H9 (cell line): ENCODE measurements around the gene LOXHD1. TPM values are rescaled to one million over a fixed set of nuclear protein-coding genes. Genes with fewer than 3 reads are reported as not detected.

Source experiments
- DNase-seq: peaks from one replicate; pipeline ENCODE4 v3.0.0-alpha.2; 2017
- H2AFZ ChIP-seq: one replicate; pipeline ENCODE4 v1.6.1; 2013; ENCODE audit warnings: mild to moderate bottlenecking, low read length, control low read depth, moderate library complexity
- H2AK5ac ChIP-seq: 2 replicates; pipeline ENCODE4 v1.6.1; 2013; ENCODE audit warnings: low read length, control low read depth, mixed read lengths; ENCODE audit not compliant: insufficient read length
- H2BK120ac ChIP-seq: one replicate; pipeline ENCODE4 v1.6.1; 2013; ENCODE audit warnings: low read depth, mild to moderate bottlenecking, low read length, control low read depth, inconsistent platforms; ENCODE audit not compliant: poor library complexity, severe bottlenecking
- H2BK12ac ChIP-seq: 2 replicates; pipeline ENCODE4 v1.6.1; 2013; ENCODE audit warnings: low read length, control low read depth, mixed read lengths, low read depth; ENCODE audit not compliant: insufficient read length
- H2BK15ac ChIP-seq: 2 replicates; pipeline ENCODE4 v1.6.1; 2013; ENCODE audit warnings: low read depth, low read length, control low read depth
- H2BK20ac ChIP-seq: one replicate; pipeline ENCODE4 v1.6.1; 2013; ENCODE audit warnings: low read depth, mild to moderate bottlenecking, low read length, control low read depth, inconsistent platforms; ENCODE audit not compliant: poor library complexity, severe bottlenecking
- H2BK5ac ChIP-seq: 2 replicates; pipeline ENCODE4 v1.6.1; 2013; ENCODE audit warnings: low read length, control low read depth, mixed read lengths; ENCODE audit not compliant: insufficient read length
- H3K14ac ChIP-seq: 2 replicates; pipeline ENCODE4 v1.6.1; 2013; ENCODE audit warnings: low read length, control low read depth; ENCODE audit not compliant: insufficient read depth
- H3K18ac ChIP-seq: 2 replicates; pipeline ENCODE4 v1.6.1; 2013; ENCODE audit warnings: low read depth, mild to moderate bottlenecking, mixed read lengths, low read length, control low read depth; ENCODE audit not compliant: insufficient read length
- H3K23ac ChIP-seq: 2 replicates; pipeline ENCODE4 v1.6.1; 2013; ENCODE audit warnings: low read length, control low read depth, mixed read lengths, low read depth; ENCODE audit not compliant: insufficient read length
- H3K23me2 ChIP-seq: 2 replicates; pipeline ENCODE4 v1.6.1; 2013; ENCODE audit warnings: low read depth, mild to moderate bottlenecking, mixed read lengths, low read length, control low read depth; ENCODE audit not compliant: insufficient read length, poor library complexity, severe bottlenecking
- H3K27ac ChIP-seq: 2 replicates; pipeline ENCODE4 v1.5.1; 2013; ENCODE audit warnings: low read length, control low read depth, mixed read lengths, low read depth; ENCODE audit not compliant: insufficient read length
- H3K27me3 ChIP-seq: 2 replicates; pipeline ENCODE4 v1.6.1; 2013; ENCODE audit warnings: low read length, control low read depth, inconsistent platforms; ENCODE audit not compliant: insufficient read depth
- H3K4ac ChIP-seq: 2 replicates; pipeline ENCODE4 v1.6.1; 2013; ENCODE audit warnings: low read depth, mild to moderate bottlenecking, control low read depth, inconsistent platforms, low read length, moderate library complexity
- H3K4me1 ChIP-seq: 2 replicates; pipeline ENCODE4 v1.6.1; 2013; ENCODE audit warnings: low read length, control low read depth, inconsistent platforms; ENCODE audit not compliant: insufficient read depth
- H3K4me2 ChIP-seq: 2 replicates; pipeline ENCODE4 v1.6.1; 2013; ENCODE audit warnings: low read length, control low read depth, mixed read lengths; ENCODE audit not compliant: insufficient read length, insufficient read depth
- H3K56ac ChIP-seq: 2 replicates; pipeline ENCODE4 v1.6.1; 2013; ENCODE audit warnings: low read depth, mild to moderate bottlenecking, mixed read lengths, low read length, control low read depth; ENCODE audit not compliant: insufficient read length
- H3K79me1 ChIP-seq: 2 replicates; pipeline ENCODE4 v1.6.1; 2013; ENCODE audit warnings: low read depth, mild to moderate bottlenecking, moderate library complexity, low read length, control low read depth, inconsistent platforms; ENCODE audit not compliant: insufficient read depth, poor library complexity, severe bottlenecking
- H3K79me2 ChIP-seq: 2 replicates; pipeline ENCODE4 v1.6.1; 2013; ENCODE audit warnings: low read length, control low read depth, inconsistent platforms; ENCODE audit not compliant: insufficient read depth
- H3K9ac ChIP-seq: 2 replicates; pipeline ENCODE4 v1.6.1; 2013; ENCODE audit warnings: low read length, control low read depth, mixed read lengths; ENCODE audit not compliant: insufficient read length; ENCODE audit errors: extremely low read depth
- H3K9me3 ChIP-seq: one replicate; pipeline ENCODE4 v1.6.1; 2013; ENCODE audit warnings: low read depth, low read length, inconsistent platforms; ENCODE audit not compliant: control insufficient read depth
- H3T11ph ChIP-seq: one replicate; pipeline ENCODE4 v1.6.1; 2013; ENCODE audit warnings: mild to moderate bottlenecking, low read length, control low read depth, inconsistent platforms
- H4K20me1 ChIP-seq: one replicate; pipeline ENCODE4 v1.6.1; 2013; ENCODE audit not compliant: control insufficient read depth, insufficient read length, insufficient read depth
- H4K5ac ChIP-seq: 2 replicates; pipeline ENCODE4 v1.6.1; 2013; ENCODE audit warnings: low read depth, mild to moderate bottlenecking, mixed read lengths, low read length, control low read depth; ENCODE audit not compliant: insufficient read length
- H4K8ac ChIP-seq: replicated peaks from 2 replicates; pipeline ENCODE4 v1.6.1; 2013; ENCODE audit warnings: low read length, control low read depth, mixed read lengths, low read depth; ENCODE audit not compliant: insufficient read length
- H4K91ac ChIP-seq: 2 replicates; pipeline ENCODE4 v1.6.1; 2013; ENCODE audit warnings: low read depth, mild to moderate bottlenecking, moderate library complexity, mixed read lengths, low read length, control low read depth; ENCODE audit not compliant: insufficient read length
- H3K27ac Mint-ChIP-seq, 3 experiments: 2 replicates in 2 of 3; 3 replicates in 1 of 3; pipeline ENCODE4 v1.8.0; 2020 to 2021; ENCODE audit warnings: mixed read lengths in 3 of 3, mild to moderate bottlenecking in 1 of 3, moderate library complexity in 1 of 3
- H3K27me3 Mint-ChIP-seq: 2 replicates; pipeline ENCODE4 v1.8.0; 2021; ENCODE audit warnings: low read depth, mild to moderate bottlenecking, moderate library complexity, mixed read lengths
- H3K36me3 Mint-ChIP-seq, 3 experiments: 2 replicates in 2 of 3; 3 replicates in 1 of 3; pipeline ENCODE4 v1.8.0; 2020 to 2021; ENCODE audit warnings: low read depth in 3 of 3, mixed read lengths in 3 of 3; ENCODE audit not compliant: insufficient read depth in 1 of 3
- H3K4me1 Mint-ChIP-seq, 2 experiments: 2 replicates each; pipeline ENCODE4 v1.8.0; 2020; ENCODE audit warnings: mixed read lengths in 2 of 2
- H3K4me3 Mint-ChIP-seq, 2 experiments: 2 replicates in 1 of 2; 3 replicates in 1 of 2; pipeline ENCODE4 v1.8.0; 2020 to 2021; ENCODE audit warnings: mild to moderate bottlenecking in 2 of 2, mixed read lengths in 2 of 2, moderate library complexity in 1 of 2
- H3K9me3 Mint-ChIP-seq, 2 experiments: 2 replicates in 1 of 2; 3 replicates in 1 of 2; pipeline ENCODE4 v1.8.0; 2020; ENCODE audit warnings: mild to moderate bottlenecking in 2 of 2, mixed read lengths in 2 of 2, moderate library complexity in 1 of 2
- WGBS: extraction: QIAGEN DNeasy Blood & Tissue Kit; methylation state at CpG from one replicate; pipeline ENCODE4 v1.1.7; 2013; ENCODE audit warnings: missing lambda C conversion rate, low lambda C conversion rate, mixed read lengths; ENCODE audit not compliant: insufficient read length; ENCODE audit errors: extremely low coverage; 5-methylcytosine and 5-hydroxymethylcytosine counted together
- total RNA-seq: library from RNA; stranded (reverse); gene quantifications from 2 replicates; pipeline ENCODE4 v1.2.1, GENCODE V29; 2021
- TF ChIP-seq, protein P1 (sequence below): fragments of 200-600 bp; sonication (generic); conservative IDR thresholded peaks from 3 replicates; pipeline ENCODE4 v1.8.0; 2021; ENCODE audit warnings: antibody characterized with exemption, mild to moderate bottlenecking

LOXHD1 gene
- total RNA-seq, 1 experiment from 2014 or later = 0.07 TPM

DNA sequence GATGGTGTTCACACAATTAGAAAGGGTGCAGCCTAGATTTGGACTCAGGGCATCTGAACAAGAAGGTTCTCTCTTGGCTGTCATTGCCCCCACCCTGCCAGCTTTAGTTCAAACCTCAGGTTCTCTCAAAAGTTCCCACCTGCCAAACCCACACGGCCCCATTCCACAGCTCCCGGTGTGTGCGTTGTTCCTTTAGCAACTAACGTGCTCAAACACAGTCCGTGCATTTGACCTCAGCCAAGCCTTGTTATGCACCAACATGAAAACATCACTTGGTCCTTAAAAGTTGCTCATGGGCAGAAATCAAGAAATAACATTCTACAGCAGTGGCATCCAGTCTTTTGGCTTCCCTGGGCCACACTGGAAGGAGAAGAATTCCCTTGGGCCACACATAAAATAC, 32.0 kb downstream of the LOXHD1 start:
- Mint-ChIP-seq H3K27me3 (peaks cover 4% of the 10 kb centered on the region), H3K9me3 (no peaks in the 10 kb centered on the region), H3K4me3 (no peak overlapping the region), H3K4me1 (peaks cover 0 to 8% of the 10 kb centered on the region in 2 experiments; a peak in 2 of 4 replicates), H3K36me3 (no peaks in the 10 kb centered on the region), H3K27ac (peak overlapping the region in 1 of 3 experiments; percentile 65; a peak in 2 of 7 replicates)
- Histone ChIP-seq H3K4me2 (no peak overlapping the region), H3K23me2 (no peaks in the 10 kb centered on the region), H3K79me1 (no peaks in the 10 kb centered on the region), H2BK20ac (no peak overlapping the region), H3K27ac (no peak overlapping the region), H3K56ac (no peak overlapping the region), H4K8ac (no peak overlapping the region), H4K20me1 (no peaks in the 10 kb centered on the region), H3K9ac (no peak overlapping the region), H2BK120ac (no peak overlapping the region), H2AK5ac (no peak overlapping the region), H2BK15ac (no peak overlapping the region), H3K23ac (no peak overlapping the region), H3K4me1 (no peaks in the 10 kb centered on the region), H3K18ac (no peak overlapping the region), H3K4ac (no peak overlapping the region), H3T11ph (no peak overlapping the region), H2AFZ (no peak overlapping the region), H2BK5ac (no peak overlapping the region), H3K79me2 (no peaks in the 10 kb centered on the region), H4K5ac (no peak overlapping the region), H3K27me3 (no peaks in the 10 kb centered on the region), H2BK12ac (no peak overlapping the region), H4K91ac (no peak overlapping the region), H3K14ac (no peak overlapping the region), H3K9me3 (no peaks in the 10 kb centered on the region)
- no CpG with 5 or more reads among the region's 5 CpGs for WGBS
- TF ChIP-seq, protein P1, sequence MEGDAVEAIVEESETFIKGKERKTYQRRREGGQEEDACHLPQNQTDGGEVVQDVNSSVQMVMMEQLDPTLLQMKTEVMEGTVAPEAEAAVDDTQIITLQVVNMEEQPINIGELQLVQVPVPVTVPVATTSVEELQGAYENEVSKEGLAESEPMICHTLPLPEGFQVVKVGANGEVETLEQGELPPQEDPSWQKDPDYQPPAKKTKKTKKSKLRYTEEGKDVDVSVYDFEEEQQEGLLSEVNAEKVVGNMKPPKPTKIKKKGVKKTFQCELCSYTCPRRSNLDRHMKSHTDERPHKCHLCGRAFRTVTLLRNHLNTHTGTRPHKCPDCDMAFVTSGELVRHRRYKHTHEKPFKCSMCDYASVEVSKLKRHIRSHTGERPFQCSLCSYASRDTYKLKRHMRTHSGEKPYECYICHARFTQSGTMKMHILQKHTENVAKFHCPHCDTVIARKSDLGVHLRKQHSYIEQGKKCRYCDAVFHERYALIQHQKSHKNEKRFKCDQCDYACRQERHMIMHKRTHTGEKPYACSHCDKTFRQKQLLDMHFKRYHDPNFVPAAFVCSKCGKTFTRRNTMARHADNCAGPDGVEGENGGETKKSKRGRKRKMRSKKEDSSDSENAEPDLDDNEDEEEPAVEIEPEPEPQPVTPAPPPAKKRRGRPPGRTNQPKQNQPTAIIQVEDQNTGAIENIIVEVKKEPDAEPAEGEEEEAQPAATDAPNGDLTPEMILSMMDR = no peak
- DNase-seq = no peak
